ENCODE data around the gene ADGRV1.
A peak's percentile ranks its signal among the peaks of the same experiment; 100 is the strongest.
"Not testable (repeated sequence)": the region's sequence is repeated elsewhere in the genome, so short reads cannot be mapped to it uniquely, and the experiment has no call there.

ADGRV1 gene

DNA sequence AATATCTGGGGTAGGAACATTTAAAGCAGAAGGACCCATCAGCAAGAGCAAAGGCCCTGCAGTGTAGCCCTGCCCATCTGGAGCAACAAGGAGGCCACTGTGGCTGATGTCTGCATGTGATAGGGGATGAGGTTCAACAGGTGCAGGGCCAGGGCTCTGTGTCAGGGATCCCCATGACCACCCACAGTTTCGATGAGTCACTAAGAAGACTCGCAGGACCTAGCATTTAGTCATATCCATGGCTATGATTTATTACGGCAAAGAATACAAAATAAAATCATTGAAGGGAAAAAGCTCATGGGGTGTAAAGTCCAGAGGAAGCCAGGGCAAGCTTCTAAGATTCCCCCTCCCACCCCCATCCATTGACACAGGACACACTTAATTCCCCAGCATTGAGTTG lies 188.6 kb downstream of the ADGRV1 start:
- DNase-seq (ENCODE audit: low read depth) = no peak
- H3K4me3 ChIP-seq (ENCODE audit: low read depth, low read length) = no peak overlapping the region
- no peak for TF ChIP-seq CTCF (IDR thresholded peaks at IDR 0.05; ENCODE audit: low read depth, low read length, missing control alignments)

GRCh38 chr5:90747693-90748092 lies 189.1 kb downstream of the ADGRV1 start:
- TF ChIP-seq CTCF (IDR thresholded peaks at IDR 0.05; ENCODE audit: low read depth, low read length, missing control alignments) = no peak
- no peak for DNase-seq (ENCODE audit: low read depth)
- H3K4me3 ChIP-seq (ENCODE audit: low read depth, low read length) = no peak overlapping the region

- TF ChIP-seq CTCF (IDR thresholded peaks at IDR 0.05; ENCODE audit: low read depth, low read length, missing control alignments) = no peak
- no peak overlapping the region for H3K4me3 ChIP-seq (ENCODE audit: low read depth, low read length)
- no peak for DNase-seq (ENCODE audit: low read depth)
These were observed 200.5 kb downstream of the ADGRV1 start for GRCh38 chr5:90759119-90759518.

DNA sequence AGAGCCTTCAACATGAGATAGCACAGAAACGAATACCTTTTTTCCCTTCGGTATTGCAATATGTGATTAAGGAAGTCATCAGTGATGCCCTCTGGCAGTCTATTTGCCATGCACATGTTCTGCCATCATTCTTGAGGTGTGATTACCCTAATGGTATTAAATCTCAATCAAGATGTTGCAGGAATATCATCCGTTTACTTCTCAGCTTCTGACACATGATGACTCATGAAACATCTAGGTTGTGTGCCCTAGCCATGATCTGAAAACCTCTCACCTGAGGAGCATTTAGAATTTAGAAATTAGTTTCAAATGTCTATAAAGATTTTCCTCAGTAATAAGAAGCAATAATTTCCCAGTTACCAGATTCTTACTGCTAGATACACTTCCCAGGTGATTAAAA lies 209.1 kb downstream of the ADGRV1 start:
- TF ChIP-seq CTCF (IDR thresholded peaks at IDR 0.05; ENCODE audit: low read depth, low read length, missing control alignments) = no peak
- no peak for DNase-seq (ENCODE audit: low read depth)
- no peak overlapping the region for H3K4me3 ChIP-seq (ENCODE audit: low read depth, low read length)

- not testable (repeated sequence) for DNase-seq (ENCODE audit: low read depth); H3K4me3 ChIP-seq (ENCODE audit: low read depth, low read length)
These were observed 211.5 kb downstream of the ADGRV1 start for GRCh38 chr5:90770006-90770541.

GRCh38 chr5:90777959-90778358 lies 219.4 kb downstream of the ADGRV1 start:
- no peak for TF ChIP-seq CTCF (IDR thresholded peaks at IDR 0.05; ENCODE audit: low read depth, low read length, missing control alignments)
- H3K4me3 ChIP-seq (ENCODE audit: low read depth, low read length) = no peak overlapping the region
- no peak for DNase-seq (ENCODE audit: low read depth)

- peak; percentile 19 for DNase-seq (ENCODE audit: low read depth)
- H3K4me3 ChIP-seq (ENCODE audit: low read depth, low read length) = no peak overlapping the region
- peak; percentile 81 for TF ChIP-seq CTCF (IDR thresholded peaks at IDR 0.05; ENCODE audit: low read depth, low read length, missing control alignments)
These were observed 225.1 kb downstream of the ADGRV1 start for GRCh38 chr5:90783460-90784333.

Measured in GM12864 (cell line).